Measurements from ENCODE around the gene PHTF2.

PHTF2 gene

DNA sequence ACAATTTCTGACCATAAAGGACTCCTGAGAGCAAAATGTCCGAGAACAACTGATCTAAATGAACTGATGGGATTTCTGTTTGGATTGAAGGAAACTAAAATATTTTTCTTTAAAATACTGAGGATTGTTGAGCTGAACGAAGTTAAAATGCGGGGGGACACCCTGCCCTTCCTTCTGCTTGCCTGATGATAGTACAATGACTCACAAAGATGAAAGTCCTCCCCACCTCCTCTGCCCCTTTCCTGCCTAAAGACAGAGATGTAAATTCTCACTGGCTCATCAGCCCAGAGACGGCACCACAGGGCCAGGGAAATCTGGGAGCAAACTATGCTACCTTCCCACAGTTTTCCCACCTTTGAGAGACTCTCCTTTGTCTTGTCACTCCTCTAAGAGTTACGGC, 180.6 kb downstream of the PHTF2 start:
- DNase-seq (ENCODE audit: low spot score), result no peak
- TF ChIP-seq, protein P1, sequence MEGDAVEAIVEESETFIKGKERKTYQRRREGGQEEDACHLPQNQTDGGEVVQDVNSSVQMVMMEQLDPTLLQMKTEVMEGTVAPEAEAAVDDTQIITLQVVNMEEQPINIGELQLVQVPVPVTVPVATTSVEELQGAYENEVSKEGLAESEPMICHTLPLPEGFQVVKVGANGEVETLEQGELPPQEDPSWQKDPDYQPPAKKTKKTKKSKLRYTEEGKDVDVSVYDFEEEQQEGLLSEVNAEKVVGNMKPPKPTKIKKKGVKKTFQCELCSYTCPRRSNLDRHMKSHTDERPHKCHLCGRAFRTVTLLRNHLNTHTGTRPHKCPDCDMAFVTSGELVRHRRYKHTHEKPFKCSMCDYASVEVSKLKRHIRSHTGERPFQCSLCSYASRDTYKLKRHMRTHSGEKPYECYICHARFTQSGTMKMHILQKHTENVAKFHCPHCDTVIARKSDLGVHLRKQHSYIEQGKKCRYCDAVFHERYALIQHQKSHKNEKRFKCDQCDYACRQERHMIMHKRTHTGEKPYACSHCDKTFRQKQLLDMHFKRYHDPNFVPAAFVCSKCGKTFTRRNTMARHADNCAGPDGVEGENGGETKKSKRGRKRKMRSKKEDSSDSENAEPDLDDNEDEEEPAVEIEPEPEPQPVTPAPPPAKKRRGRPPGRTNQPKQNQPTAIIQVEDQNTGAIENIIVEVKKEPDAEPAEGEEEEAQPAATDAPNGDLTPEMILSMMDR (IDR thresholded peaks at IDR 0.05; ENCODE audit: extremely low read depth, missing control alignments), result no peak

DNA sequence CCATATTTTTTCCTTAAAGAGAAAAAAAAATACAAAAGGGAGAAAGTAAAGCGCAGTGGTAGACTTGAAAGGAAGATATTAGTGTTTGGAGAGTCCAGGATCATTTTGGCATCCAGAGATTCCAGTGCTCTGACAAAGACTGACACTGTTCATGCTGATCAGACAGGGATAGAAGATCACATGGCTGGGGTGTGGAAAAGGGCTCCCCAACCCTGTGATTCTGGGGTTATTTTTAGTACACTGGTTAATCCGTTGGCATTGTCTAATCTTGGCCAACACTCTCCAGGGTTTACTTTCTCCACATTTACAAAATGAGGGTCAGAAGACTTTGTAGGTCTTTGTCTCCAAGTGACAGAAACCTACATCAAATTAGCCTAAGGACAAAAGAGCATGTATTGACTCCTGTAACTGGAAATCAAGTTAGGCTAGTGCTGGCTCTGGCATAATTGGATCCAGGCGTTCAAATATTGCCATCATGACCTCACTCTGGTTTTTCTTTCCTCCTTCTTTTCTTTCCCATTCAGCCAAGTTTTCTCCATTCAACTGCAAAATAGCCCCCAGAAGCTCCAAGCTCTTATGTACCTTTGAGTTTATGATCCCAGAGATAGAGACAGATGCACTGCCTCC, 181.6 kb downstream of the PHTF2 start:
- DNase-seq (ENCODE audit: low spot score), result no peak
- TF ChIP-seq, protein P1 (IDR thresholded peaks at IDR 0.05; ENCODE audit: extremely low read depth, missing control alignments), result no peak

DNA sequence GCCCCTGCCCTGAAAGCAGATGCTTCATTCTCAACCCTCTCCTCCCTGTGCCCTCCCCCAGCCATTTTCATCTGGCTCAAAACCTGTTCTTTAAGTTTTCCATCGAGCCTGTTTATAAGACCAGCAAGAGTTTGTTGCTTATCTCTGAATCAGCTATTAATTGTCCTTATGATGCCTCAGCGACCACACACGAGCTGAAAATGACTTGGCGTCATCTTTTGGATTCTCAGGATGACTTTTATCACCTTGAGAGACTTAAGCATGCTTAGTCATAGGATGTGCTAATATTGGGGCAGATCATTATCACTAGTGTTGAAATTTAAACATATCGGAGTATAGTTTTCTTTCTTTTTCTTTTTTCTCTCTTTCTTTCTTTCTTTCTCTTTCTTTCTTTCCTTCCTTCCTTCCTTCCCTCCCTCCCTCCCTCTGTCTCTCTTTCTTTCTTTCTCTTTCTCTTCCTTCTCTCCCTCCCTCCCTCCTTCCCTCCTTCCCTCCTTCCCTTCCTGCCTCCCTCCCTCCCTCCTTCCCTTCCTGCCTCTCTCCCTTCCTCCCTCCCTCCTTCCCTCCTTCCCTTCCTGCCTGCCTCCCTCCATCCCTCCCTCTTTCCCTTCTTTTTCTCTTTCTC, 184.5 kb downstream of the PHTF2 start:
- TF ChIP-seq, protein P1 (IDR thresholded peaks at IDR 0.05; ENCODE audit: extremely low read depth, missing control alignments), result no peak
- no peak for DNase-seq (ENCODE audit: low spot score)

DNA sequence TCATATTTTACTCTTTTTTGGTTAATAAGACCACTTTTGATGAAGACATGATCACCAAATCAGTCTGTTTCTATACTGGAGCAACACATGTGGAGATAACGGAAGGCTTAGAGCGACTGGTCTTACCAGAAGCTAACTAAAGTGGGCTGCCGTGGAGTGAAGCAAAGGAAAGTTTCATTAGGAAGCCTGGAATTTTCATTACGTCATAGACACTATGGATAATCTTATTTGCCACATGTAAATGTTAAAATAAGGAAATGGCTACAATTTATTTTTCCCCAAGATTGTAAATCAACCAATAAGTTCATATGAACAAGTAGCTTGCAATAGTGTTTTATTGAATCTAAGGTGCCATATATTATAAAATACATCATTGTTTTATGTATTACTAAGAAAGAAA, 185.4 kb downstream of the PHTF2 start:
- TF ChIP-seq, protein P1 (IDR thresholded peaks at IDR 0.05; ENCODE audit: extremely low read depth, missing control alignments), result no peak
- no peak for DNase-seq (ENCODE audit: low spot score)

DNA sequence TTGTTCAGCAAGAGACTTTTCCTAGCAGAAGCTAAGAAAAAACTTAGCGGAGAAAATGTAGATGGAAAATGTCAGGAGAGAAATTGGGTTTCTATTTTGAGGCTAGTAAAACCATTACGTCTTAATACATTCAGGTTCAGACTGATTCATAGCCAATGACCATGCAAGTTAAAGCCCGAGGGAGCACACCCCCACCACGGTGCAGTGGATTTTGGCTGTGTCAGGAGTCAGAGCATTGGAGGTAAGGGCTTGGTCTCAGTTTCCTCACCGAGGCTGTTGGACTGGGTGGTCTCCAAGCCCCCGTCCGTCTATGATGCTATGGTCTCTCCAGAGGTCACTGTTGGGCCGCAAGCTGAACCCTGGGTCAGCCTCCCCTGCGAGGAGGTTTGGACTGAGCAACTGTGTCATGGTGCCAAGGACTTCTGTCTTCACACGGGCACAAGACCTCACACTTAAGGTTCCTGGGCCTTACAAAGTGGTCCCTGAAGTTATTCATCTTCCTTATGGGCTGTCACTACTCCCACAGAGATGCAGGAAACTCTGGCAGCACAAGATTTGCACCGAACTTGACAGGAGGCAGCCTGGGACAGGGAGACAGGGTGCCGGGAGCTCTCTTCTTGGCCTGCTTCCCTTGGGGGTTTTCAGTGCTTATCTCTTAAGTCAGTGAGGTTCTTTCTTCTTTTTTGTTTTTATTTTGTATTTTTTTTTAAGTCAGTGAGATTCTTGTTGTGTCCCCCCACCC, 186.8 kb downstream of the PHTF2 start:
- TF ChIP-seq, protein P1 (IDR thresholded peaks at IDR 0.05; ENCODE audit: extremely low read depth, missing control alignments), result no peak
- DNase-seq (ENCODE audit: low spot score), result no peak

DNA sequence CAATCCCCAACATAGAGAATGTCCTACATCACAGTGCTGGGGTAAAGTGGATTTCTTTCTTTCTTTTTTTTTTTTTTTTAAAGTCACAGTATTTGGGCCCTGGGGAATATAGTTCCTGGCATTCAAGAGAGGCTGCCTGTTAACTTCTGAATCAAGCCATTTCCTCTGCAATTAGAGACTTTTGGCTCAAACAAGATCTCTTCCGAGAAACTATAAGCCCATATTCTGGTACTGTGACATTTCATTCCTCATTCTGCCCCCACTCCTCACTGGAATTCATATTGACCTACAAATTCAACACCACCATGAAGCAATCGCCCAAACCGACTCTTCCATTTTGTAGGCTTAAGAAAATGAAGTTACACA, 187.4 kb downstream of the PHTF2 start:
- TF ChIP-seq, protein P1 (IDR thresholded peaks at IDR 0.05; ENCODE audit: extremely low read depth, missing control alignments), result no peak
- DNase-seq (ENCODE audit: low spot score), result no peak

DNA sequence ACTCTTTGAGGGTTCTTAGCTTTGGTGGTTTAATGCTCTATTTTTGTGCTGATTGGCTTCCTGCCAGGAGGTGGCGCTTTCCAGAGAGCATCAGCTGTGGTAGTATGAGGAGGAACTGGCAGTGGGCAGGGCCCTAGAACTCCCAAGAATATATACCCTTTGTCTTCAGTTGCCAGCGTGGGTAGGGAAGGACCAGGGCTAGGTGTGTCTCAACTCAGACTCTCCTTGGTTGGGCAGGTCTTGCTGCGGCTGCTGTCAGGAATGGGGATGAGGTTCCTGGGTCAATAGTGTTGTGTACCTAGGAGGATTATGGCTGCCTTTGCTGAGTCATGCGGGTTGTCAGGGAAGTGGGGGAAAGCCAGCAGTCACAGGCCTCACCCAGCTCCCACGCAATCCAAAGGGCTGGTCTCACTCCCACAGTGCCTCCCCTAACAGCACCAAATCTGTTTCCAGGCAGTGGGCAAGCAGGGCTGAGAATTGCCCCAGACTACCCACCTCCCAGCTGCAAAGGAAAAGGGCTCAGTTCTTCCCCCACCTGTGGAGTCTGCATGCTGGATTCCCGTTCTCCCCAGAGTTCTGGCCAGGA, 191.5 kb downstream of the PHTF2 start:
- TF ChIP-seq, protein P1 (IDR thresholded peaks at IDR 0.05; ENCODE audit: extremely low read depth, missing control alignments), result peak; percentile 10
- no peak for DNase-seq (ENCODE audit: low spot score)
